Activated naive CD4-positive, alpha-beta T cell treated with anti-CD3 and anti-CD28 coated beads for 36 hours (primary cell): ENCODE data around the gene MATR3. TPM values are rescaled to one million over a fixed set of nuclear protein-coding genes. Genes with fewer than 3 reads are reported as not detected.

Source experiments
- CTCF ChIA-PET: fragments of 350-600 bp; sonication (Branson Sonifier 250); formaldehyde crosslinking; loops from one replicate; lab custom pipeline; 2021; ENCODE audit warnings: antibody characterized with exemption; lab: Charles Lee
- DNase-seq: peaks from one replicate; pipeline ENCODE4 v3.0.0-alpha.2; 2020
- H3K27ac Mint-ChIP-seq: one replicate; pipeline ENCODE4 v1.8.0; 2021; ENCODE audit warnings: mild to moderate bottlenecking, mixed read lengths
- H3K27me3 Mint-ChIP-seq: one replicate; pipeline ENCODE4 v1.8.0; 2021; ENCODE audit warnings: low read depth, mixed read lengths
- H3K36me3 Mint-ChIP-seq: one replicate; pipeline ENCODE4 v1.8.0; 2021; ENCODE audit warnings: low read depth, mixed read lengths
- H3K4me1 Mint-ChIP-seq: one replicate; pipeline ENCODE4 v1.8.0; 2021; ENCODE audit warnings: low read depth, mixed read lengths
- H3K4me3 Mint-ChIP-seq: one replicate; pipeline ENCODE4 v1.8.0; 2021; ENCODE audit warnings: mild to moderate bottlenecking, moderate library complexity, mixed read lengths
- H3K9me3 Mint-ChIP-seq: one replicate; pipeline ENCODE4 v1.8.0; 2021; ENCODE audit warnings: mixed read lengths
- intact Hi-C: fragments of 100-400 bp; cut with micrococcal nuclease; formaldehyde crosslinking; loops from one replicate; pipeline ENCODE4 v1.15.1; 2023
- total RNA-seq, 2 experiments: library from RNA; stranded (reverse); gene quantifications; one replicate each; pipeline ENCODE4 v1.2.3, GENCODE V29; 2021

MATR3 gene
- total RNA-seq, 2 experiments from 2014 or later: 137 to 164 TPM

- CTCF ChIA-PET: interaction anchor here (1.0 kb wide), 1 partner anchor 28 kb away, joined by 3 read pairs; no protein-coding TSS in a partner anchor
- intact Hi-C loops: loop anchor here (1.0 to 5.0 kb wide), 6 partner anchors 20 to 698 kb away; partner anchors contain the start of genes HSPA9, MATR3, PAIP2 and SIL1
- Mint-ChIP-seq H3K9me3 (no peaks in the 10 kb centered on the region), H3K4me1 (peaks cover 50% of the 10 kb centered on the region), H3K27ac (peak overlapping the region; percentile 80), H3K4me3 (peak overlapping the region; percentile 93), H3K36me3 (peaks cover 35% of the 10 kb centered on the region), H3K27me3 (no peaks in the 10 kb centered on the region)
- DNase-seq: peak; percentile 91
These were observed 19.8 kb upstream of the MATR3 start for GRCh38 chr5:139273572-139274289.

DNA sequence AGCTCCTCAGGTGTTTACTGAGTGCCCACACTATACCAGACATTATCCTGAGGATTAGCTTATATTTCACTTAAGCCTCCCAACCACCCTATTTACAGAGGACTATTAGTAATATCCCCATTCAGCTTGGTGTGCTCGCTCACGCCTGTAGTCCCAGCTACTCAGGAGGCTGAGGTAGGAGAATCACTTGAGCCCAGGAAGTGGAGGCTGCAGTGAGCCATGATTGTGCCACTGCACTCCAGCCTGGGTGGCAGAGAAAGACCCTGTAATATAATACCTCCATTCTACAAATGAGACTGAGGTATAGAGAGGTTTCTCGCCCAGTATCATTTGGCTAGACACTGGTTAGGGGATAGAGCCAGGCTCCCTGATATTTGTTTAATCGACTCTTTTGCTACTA, 18.0 kb upstream of the MATR3 start:
- Mint-ChIP-seq H3K9me3 (no peaks in the 10 kb centered on the region), H3K4me1 (peaks cover 63% of the 10 kb centered on the region), H3K36me3 (peaks cover 46% of the 10 kb centered on the region), H3K4me3 (peak overlapping the region; percentile 93), H3K27ac (peak overlapping the region; percentile 9), H3K27me3 (no peaks in the 10 kb centered on the region)
- CTCF ChIA-PET: interaction anchor here (0.7 to 3.3 kb wide), 6 partner anchors 11 to 116 kb away, joined by 3 to 14 read pairs (median 4); partner anchors contain the start of gene PAIP2
- intact Hi-C loops: no loop called here
- DNase-seq: no peak

GRCh38 chr5:139275956-139276355, 17.6 kb upstream of the MATR3 start:
- DNase-seq: peak; percentile 30
- peaks cover 50% of the 10 kb centered on the region for H3K36me3 Mint-ChIP-seq
- H3K4me3 Mint-ChIP-seq: peak overlapping the region; percentile 93
- H3K9me3 Mint-ChIP-seq: no peaks in the 10 kb centered on the region
- intact Hi-C loops: no loop called here
- peaks cover 67% of the 10 kb centered on the region for H3K4me1 Mint-ChIP-seq
- no peaks in the 10 kb centered on the region for H3K27me3 Mint-ChIP-seq
- CTCF ChIA-PET: interaction anchor here (0.7 to 3.3 kb wide), 8 partner anchors 11 to 147 kb away, joined by 3 to 14 read pairs (median 4); partner anchors contain the start of gene PAIP2
- no peak overlapping the region for H3K27ac Mint-ChIP-seq

- H3K36me3 Mint-ChIP-seq: peaks cover 52% of the 10 kb centered on the region
- intact Hi-C loops: no loop called here
- H3K9me3 Mint-ChIP-seq: no peaks in the 10 kb centered on the region
- no peaks in the 10 kb centered on the region for H3K27me3 Mint-ChIP-seq
- H3K4me1 Mint-ChIP-seq: peaks cover 66% of the 10 kb centered on the region
- DNase-seq: no peak
- CTCF ChIA-PET: interaction anchor here (0.6 to 3.3 kb wide), 8 partner anchors 10 to 1098 kb away, joined by 3 to 14 read pairs (median 4); partner anchors contain the start of genes BRD8 and PAIP2
- peak overlapping the region; percentile 93 for H3K4me3 Mint-ChIP-seq
- no peak overlapping the region for H3K27ac Mint-ChIP-seq
These were observed 17.1 kb upstream of the MATR3 start for GRCh38 chr5:139276426-139276825.

DNA sequence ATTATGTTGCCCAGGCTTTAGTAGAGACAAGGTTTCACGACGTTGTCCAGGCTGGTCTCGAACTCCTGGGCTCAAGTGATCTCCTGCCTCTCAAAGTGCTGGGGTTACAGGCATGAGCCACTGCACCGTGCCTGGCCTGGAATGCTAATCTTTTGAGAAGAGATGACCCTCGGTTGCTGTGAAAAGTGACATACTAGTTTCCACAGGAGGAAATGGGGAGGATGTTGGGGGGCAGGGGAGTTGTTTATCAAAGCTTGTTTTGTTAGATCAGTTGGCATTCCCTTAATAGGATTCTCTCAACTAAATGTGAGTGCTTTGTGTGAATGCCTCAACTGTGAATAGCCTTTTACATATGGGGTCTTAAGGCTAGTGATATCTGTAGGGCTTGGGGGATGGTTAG, 16.4 kb upstream of the MATR3 start:
- Mint-ChIP-seq H3K4me1 (peaks cover 66% of the 10 kb centered on the region), H3K27me3 (no peaks in the 10 kb centered on the region), H3K27ac (peak overlapping the region; percentile 72), H3K9me3 (no peaks in the 10 kb centered on the region), H3K4me3 (peak overlapping the region; percentile 50), H3K36me3 (peaks cover 57% of the 10 kb centered on the region)
- DNase-seq: no peak
- CTCF ChIA-PET: interaction anchor here (1.1 to 3.3 kb wide), 2 partner anchors 9 to 64 kb away, joined by 3 to 14 read pairs; partner anchors contain the start of gene PAIP2
- intact Hi-C loops: no loop called here

- H3K4me3 Mint-ChIP-seq: no peak overlapping the region
- DNase-seq: no peak
- no peak overlapping the region for H3K27ac Mint-ChIP-seq
- CTCF ChIA-PET: no interaction called here
- intact Hi-C loops: no loop called here
- H3K27me3 Mint-ChIP-seq: no peaks in the 10 kb centered on the region
- H3K36me3 Mint-ChIP-seq: peaks cover 68% of the 10 kb centered on the region
- no peaks in the 10 kb centered on the region for H3K9me3 Mint-ChIP-seq
- H3K4me1 Mint-ChIP-seq: peaks cover 53% of the 10 kb centered on the region
These were observed 14.8 kb upstream of the MATR3 start for GRCh38 chr5:139278540-139279274.

DNA sequence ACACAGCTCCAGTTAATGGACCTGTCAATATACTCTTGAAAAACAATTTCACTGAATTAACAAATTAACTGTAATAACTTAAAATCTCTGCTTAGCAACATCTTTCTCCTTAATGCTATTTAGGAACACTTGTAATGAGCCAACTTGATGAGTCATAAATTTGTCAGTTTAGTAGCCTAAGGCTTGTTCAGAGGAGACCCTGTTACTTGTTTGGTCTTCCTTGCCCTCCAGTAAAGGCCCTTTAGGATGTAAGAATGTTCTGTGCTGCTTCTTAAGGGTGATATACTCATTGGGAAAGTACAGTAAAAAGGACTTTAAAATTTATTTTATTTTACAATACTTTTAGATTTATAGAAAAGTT, 11.4 kb upstream of the MATR3 start:
- no peak overlapping the region for H3K27ac Mint-ChIP-seq
- no peak overlapping the region for H3K4me3 Mint-ChIP-seq
- CTCF ChIA-PET: no interaction called here
- H3K27me3 Mint-ChIP-seq: no peaks in the 10 kb centered on the region
- H3K36me3 Mint-ChIP-seq: peaks cover 57% of the 10 kb centered on the region
- intact Hi-C loops: no loop called here
- H3K4me1 Mint-ChIP-seq: peaks cover 34% of the 10 kb centered on the region
- no peaks in the 10 kb centered on the region for H3K9me3 Mint-ChIP-seq
- DNase-seq: no peak

DNA sequence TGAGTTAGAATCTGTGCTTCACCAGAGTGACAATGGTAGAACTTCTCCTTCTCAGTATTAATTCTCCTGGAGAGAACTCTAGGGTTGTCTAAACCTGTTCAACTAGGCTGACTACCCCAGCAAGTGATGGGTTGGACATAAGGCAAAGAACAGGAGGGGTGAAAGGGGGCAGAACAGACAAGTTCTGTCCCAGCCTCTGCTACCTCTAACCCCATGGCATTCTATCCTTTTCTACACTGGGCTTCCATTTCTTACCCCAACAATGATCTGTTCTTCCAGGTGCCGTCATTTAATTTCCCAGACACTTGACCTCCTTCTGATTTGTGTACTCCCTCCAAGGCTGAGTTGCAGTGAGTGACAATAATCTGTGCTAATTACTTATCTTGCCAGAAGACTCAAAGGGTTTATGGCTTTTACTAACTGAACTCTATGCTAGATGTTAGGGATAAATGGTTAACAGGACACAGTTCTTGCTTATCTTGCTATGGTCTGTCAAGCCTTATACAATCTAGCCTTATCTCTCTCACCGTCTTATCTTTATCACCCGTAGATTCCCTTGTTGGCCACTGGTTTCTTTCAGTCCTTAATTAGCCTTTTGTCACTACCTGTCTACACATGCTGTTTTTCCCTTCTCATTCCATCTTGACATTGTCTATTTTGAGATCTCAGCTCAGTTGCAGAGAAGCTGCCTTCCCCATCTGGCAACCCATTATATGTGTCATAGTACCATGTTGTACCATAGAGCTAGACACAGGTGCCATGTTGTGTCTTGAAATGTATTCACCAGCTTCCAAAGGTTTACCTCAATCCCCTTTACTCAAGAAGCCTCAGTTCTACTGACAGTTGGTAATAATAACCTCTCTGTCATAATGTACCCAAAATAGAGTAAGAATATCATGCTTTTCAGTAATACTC, 10.0 kb upstream of the MATR3 start:
- DNase-seq: no peak
- CTCF ChIA-PET: no interaction called here
- Mint-ChIP-seq H3K27ac (no peak overlapping the region), H3K27me3 (no peaks in the 10 kb centered on the region), H3K36me3 (peaks cover 52% of the 10 kb centered on the region), H3K9me3 (no peaks in the 10 kb centered on the region), H3K4me3 (no peak overlapping the region), H3K4me1 (peaks cover 23% of the 10 kb centered on the region)
- intact Hi-C loops: no loop called here

DNA sequence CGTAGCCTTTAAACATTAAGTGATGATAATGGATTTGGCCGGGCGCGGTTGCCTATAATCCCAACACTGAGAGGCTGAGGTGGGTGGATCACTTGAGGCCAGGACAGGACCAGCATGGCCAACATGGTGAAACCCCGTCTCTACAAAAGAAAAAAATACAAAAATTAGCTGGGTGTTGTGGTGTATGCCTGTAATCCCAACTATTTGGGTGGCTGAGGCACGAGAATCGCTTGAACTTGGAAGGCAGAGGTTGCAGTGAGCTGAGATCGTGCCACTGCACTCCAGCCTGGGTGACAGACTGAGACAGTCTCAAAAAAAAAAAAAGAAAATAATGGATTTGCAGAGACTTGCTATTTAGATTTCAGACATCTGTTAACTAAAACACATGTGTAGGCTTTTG, 9.2 kb upstream of the MATR3 start:
- Mint-ChIP-seq H3K9me3 (no peaks in the 10 kb centered on the region), H3K27me3 (no peaks in the 10 kb centered on the region), H3K4me3 (no peak overlapping the region), H3K4me1 (peaks cover 16% of the 10 kb centered on the region), H3K27ac (no peak overlapping the region), H3K36me3 (peaks cover 45% of the 10 kb centered on the region)
- DNase-seq: no peak
- intact Hi-C loops: no loop called here
- CTCF ChIA-PET: no interaction called here

GRCh38 chr5:139285651-139286392, 7.7 kb upstream of the MATR3 start:
- Mint-ChIP-seq H3K9me3 (no peaks in the 10 kb centered on the region), H3K27ac (peak overlapping the region; percentile 0), H3K36me3 (peaks cover 39% of the 10 kb centered on the region), H3K27me3 (no peaks in the 10 kb centered on the region), H3K4me1 (peaks cover 6% of the 10 kb centered on the region), H3K4me3 (no peak overlapping the region)
- no peak for DNase-seq
- CTCF ChIA-PET: interaction anchor here (0.6 to 1.1 kb wide), 3 partner anchors 9 to 406 kb away, joined by 3 to 5 read pairs (median 3); no protein-coding TSS in a partner anchor
- intact Hi-C loops: no loop called here
